Testis (tissue), 2 donors: ENCODE results near the gene RNF114.

Experiments used
- POLR2A ChIP-seq: fragments of 450-650 bp; IDR thresholded peaks from one replicate; pipeline ENCODE4 v1.6.1; 2017; ENCODE audit warnings: antibody characterized with exemption, mild to moderate bottlenecking, moderate library complexity
- TF ChIP-seq, protein P1 (sequence below), 3 experiments: fragments of 450-650 bp in 2 of 3; fragments of 200-600 bp in 1 of 3; sonication (generic) in 1 of 3; IDR thresholded peaks; one replicate each; pipeline ENCODE4 v1.5.1; 2016 to 2019; ENCODE audit warnings: antibody characterized with exemption in 3 of 3, mild to moderate bottlenecking in 2 of 3, moderate library complexity in 1 of 3

DNA sequence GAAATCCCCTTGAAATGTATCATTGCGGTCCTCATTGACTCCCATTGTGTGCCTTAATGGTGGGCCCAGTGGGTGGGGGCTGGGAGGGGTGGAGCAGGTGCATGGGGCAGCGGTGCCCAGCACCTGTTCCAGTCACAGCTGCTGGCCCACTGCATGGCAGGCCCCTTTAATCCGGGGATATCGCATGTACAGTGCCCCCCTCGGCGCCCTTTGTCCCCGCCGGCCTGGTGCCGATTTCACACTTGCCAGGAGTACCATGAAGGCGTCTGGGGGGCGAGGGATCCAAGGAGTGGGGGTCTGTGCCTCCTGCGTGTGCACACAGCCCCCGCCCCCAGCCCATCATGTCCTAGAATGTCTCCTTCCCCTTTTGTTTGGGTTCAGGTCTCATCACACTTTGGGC, 49.4 kb downstream of the RNF114 start:
- TF ChIP-seq POLR2A: no peak
- TF ChIP-seq, protein P1, sequence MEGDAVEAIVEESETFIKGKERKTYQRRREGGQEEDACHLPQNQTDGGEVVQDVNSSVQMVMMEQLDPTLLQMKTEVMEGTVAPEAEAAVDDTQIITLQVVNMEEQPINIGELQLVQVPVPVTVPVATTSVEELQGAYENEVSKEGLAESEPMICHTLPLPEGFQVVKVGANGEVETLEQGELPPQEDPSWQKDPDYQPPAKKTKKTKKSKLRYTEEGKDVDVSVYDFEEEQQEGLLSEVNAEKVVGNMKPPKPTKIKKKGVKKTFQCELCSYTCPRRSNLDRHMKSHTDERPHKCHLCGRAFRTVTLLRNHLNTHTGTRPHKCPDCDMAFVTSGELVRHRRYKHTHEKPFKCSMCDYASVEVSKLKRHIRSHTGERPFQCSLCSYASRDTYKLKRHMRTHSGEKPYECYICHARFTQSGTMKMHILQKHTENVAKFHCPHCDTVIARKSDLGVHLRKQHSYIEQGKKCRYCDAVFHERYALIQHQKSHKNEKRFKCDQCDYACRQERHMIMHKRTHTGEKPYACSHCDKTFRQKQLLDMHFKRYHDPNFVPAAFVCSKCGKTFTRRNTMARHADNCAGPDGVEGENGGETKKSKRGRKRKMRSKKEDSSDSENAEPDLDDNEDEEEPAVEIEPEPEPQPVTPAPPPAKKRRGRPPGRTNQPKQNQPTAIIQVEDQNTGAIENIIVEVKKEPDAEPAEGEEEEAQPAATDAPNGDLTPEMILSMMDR (IDR thresholded peaks at IDR 0.05): no peak
